HG03025 (cell line): ENCODE data around the gene TMEM256.

Experiments used
- ATAC-seq: cut with Tn5 transposase; IDR thresholded peaks from one replicate; pipeline ENCODE4 v1.9.1; 2021; ENCODE audit warnings: mild to moderate bottlenecking, moderate library complexity; ENCODE audit not compliant: unreplicated experiment, low FRiP score

The TMEM256 gene

GRCh38 chr17:7431231-7431630 lies 27.3 kb upstream of the TMEM256 start:
- no peak for ATAC-seq

DNA sequence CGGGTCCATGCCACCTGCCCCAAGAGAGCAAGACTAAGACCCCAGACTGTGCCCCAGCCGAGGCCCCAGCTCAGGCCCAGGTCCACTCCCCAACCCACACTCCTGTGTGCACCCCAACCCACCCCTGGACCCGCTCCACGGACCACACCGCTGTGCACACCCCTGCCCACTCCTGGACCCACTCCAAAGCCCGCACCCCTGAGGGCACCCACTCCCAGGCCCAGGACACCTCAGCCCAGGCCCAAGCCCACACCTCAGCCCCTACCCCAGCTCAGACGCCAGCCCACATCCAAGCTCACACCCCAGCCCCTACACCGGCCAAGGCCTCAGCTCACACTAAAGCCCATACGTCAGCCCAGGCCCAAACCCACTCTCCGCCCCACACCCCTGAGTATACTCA lies 25.8 kb upstream of the TMEM256 start:
- no peak for ATAC-seq

DNA sequence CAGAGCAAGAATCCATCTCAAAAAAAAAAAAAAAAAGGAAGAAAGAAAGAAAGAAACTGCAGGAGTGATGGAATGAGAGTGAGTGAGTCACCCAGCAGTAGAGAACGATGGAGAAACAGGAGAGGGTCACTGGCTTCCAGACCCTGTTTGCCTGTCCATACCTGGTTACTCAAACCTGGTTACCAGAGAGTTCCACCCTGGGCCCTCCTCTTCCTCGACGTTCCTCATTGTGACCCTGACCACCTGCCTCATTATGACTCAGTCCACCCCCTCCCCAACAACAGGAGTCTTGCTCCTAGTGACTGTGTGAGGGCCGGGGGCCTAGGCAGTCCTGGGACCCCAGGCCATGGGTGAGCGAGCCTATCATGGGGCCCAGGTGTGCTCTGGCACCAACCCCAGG lies 24.7 kb upstream of the TMEM256 start, which contains the start of gene SPEM3:
Gene SPEM3, plus strand, starts transcription at position 301 of the 400 bp plus-strand sequence. Its CDS starts 46 bp downstream, at position 347.
- ATAC-seq: no peak

DNA sequence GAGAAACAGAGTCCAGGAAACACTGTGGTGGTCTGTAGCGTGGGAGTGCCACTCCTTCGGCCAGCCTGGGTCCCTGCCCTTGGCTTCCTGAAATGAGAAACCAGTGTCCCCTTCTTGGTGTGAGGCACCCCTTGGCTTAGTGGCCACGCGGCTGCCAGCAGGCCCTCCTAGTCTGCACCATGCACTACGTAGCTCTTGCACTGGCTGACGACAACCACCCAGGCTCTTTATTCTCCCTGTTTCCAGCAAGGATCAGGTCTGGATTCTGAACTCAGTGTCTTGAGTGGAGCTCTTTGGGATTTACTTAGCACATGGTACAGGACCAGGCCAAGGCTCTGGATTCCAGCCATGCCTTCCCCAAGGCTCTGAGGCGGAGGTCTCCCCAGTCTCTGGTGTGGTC lies 23.7 kb upstream of the TMEM256 start:
- ATAC-seq: no peak

DNA sequence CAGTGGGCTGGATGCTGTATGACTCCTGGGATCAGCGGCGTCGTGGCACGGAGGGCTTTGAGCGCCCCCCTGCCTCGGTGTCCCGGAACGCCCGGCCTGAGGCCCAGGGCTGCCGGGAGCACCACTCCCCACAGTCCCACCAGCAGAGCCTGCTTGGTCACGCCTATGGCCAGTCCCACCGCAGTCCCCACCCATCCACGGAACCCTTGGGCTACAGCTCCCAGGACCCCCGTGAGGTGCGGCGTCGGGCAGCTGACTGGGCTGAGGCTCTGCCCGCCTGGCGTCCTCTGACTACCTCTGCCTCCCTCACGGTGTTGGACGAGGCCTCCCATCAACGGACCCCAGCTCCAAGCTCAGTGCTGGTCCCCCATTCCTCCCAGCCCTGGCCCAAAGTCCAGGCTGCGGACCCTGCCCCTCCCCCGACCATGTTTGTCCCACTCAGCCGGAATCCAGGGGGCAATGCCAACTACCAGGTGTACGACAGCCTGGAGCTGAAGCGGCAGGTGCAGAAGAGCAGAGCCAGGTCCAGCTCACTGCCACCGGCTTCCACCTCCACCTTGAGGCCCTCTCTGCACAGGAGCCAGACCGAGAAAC lies 23.1 kb upstream of the TMEM256 start:
- ATAC-seq: no peak

GRCh38 chr17:7426203-7426863 lies 22.4 kb upstream of the TMEM256 start:
- ATAC-seq: no peak

- ATAC-seq: no peak
Observed at GRCh38 chr17:7425756-7426155, 21.9 kb upstream of the TMEM256 start.

DNA sequence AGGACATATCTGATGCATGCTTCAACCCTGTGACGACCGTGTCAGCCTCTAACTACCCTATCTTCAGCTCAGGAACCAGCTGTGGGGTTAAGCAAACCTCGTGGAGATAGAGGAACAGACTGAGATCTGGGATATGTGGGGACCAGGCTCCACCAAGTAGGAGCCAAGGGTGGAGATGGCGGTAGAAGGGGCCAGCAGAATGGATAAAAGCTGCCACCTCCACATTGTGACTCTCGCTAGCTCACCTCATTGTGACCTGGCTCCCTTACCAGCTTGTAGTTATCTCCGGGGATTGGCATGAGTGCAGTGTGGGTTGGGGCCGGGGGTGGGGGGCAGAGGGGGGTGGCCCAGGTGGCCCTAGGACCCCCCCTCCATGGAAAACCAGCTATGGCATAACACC lies 21.4 kb upstream of the TMEM256 start, which contains the start of gene SPEM2:
Gene SPEM2, plus strand, starts transcription at position 301 of the 400 bp plus-strand sequence. Its CDS starts 73 bp downstream, at position 374.
- no peak for ATAC-seq

- no peak for ATAC-seq
Observed at GRCh38 chr17:7423679-7424078, 19.8 kb upstream of the TMEM256 start.

- ATAC-seq: no peak
Observed at GRCh38 chr17:7421186-7421585, 17.3 kb upstream of the TMEM256 start.

DNA sequence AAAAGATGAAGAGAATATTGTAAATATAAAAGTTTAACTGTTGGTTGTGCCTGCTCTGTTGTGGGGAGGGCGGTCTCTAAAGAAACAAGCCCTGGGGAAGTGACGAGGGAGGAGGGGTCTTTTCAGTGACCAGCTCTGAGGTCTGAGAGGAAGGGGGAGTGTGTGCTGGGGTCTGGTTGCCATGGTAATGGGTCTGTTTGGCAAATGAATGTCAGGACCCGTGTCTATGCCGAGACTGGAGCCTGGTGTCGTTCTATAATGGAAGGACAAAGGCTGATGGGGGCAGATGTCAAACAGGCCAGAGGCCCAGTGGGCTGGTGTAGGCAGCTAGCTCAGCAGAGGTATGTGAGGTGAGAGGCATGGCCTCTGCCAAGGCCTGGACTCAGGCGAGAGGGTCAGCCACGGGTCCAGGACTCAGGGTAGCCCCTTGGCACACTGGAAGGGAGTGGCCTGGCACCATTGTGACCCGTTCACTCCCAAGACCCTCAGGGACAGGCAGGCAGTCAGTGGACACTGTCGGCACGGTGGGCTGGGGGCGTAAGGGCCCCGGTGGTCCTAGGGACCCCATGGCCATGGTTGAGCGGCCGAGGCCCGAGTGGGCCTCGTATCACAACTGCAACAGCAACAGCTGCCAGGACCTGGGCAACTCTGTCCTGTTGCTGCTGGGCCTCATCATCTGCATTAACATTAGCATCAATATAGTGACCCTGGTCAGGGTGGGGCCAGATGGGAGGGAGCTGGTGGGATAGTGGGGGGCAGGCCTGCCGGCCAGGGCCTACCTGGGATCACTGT lies 16.1 kb upstream of the TMEM256 start, which contains the start of gene SPEM1:
Gene SPEM1, plus strand, starts transcription at position 506 of the 792 bp plus-strand sequence. Its CDS starts 61 bp downstream, at position 567.
- ATAC-seq: no peak

DNA sequence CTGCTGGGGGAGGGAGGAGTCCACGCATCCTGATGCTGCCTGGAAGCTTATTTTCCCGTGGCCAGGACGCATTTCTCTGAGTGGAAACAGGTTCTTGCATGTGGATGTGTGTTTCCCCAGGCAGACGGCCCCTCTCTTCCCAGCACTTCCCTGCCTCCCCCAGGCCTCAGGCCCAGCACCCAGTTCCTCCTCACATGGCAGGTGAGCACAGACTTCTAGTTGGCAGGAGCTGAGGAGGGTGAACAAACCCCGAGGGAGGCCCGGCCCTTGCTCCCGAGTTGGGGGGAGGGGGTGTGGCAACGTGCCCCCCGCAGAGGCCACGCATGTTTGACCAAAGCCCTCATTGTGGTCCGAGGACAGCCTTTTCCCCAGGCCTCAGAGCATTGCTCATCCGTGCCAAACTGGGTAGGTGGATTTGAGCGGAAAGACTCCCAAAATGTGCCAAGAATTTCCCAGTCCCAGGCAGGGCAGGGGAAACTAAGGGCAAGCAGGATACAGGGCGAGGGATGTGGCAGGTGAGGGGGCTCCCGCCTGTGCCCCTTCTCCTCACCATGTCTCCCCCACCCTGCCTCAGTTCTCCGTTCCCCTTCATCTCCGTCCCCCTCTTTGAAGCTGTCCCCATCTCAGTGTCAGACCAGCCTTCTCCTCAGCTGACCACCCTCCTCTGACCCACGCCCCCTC lies 14.7 kb upstream of the TMEM256 start:
- no peak for ATAC-seq

DNA sequence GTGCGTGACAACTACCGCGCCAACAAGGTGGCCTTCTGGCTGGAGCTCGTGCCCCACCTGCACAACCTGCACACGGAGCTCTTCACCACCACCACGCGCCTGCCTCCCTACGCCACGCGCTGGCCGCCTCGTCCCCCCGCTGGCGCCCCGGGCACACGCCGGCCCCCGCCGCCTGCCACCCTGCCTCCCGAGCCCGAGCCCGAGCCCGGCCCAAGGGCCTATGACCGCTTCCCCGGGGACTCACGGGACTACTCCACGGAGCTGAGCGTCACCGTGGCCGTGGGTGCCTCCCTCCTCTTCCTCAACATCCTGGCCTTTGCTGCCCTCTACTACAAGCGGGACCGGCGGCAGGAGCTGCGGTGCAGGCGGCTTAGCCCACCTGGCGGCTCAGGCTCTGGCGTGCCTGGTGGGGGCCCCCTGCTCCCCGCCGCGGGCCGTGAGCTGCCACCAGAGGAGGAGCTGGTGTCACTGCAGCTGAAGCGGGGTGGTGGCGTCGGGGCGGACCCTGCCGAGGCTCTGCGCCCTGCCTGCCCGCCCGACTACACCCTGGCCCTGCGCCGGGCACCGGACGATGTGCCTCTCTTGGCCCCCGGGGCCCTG lies 13.3 kb upstream of the TMEM256 start:
- ATAC-seq: no peak

DNA sequence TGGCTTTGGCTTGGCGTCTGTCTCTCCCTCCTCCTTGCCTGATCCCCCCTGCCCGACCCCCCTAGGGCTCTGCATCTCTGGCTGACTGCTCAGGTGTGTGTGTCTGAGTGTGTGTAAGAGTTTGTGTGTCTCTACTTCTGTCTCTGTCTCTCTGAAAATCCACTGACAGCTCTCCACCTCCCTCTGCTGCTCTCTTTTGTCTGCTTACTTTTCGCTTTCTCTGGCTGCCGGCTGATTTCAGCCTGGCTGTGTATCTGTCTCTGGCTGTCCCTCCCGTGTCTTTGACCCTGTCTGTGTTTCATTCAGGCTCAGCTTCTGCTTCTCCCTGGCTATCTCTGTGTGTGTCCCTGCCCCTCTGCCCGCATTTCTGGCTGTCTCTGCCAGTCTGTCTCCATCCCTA lies 12.4 kb upstream of the TMEM256 start:
- ATAC-seq: no peak

GRCh38 chr17:7415784-7416183 lies 11.9 kb upstream of the TMEM256 start:
- no peak for ATAC-seq

DNA sequence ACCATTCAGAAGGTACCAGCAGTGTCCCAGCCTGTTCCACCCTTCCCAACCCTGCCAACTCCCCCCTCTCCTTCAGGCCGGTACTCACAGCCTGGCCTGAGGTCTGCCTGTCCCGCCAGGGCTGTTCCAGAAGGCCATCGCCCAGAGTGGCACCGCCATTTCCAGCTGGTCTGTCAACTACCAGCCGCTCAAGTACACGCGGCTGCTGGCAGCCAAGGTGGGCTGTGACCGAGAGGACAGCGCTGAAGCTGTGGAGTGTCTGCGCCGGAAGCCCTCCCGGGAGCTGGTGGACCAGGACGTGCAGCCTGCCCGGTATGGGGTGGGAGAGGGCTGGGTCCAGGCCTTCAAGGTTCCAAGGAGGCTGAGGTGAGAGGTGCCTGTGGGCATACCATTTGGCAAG lies 10.9 kb upstream of the TMEM256 start:
- no peak for ATAC-seq

DNA sequence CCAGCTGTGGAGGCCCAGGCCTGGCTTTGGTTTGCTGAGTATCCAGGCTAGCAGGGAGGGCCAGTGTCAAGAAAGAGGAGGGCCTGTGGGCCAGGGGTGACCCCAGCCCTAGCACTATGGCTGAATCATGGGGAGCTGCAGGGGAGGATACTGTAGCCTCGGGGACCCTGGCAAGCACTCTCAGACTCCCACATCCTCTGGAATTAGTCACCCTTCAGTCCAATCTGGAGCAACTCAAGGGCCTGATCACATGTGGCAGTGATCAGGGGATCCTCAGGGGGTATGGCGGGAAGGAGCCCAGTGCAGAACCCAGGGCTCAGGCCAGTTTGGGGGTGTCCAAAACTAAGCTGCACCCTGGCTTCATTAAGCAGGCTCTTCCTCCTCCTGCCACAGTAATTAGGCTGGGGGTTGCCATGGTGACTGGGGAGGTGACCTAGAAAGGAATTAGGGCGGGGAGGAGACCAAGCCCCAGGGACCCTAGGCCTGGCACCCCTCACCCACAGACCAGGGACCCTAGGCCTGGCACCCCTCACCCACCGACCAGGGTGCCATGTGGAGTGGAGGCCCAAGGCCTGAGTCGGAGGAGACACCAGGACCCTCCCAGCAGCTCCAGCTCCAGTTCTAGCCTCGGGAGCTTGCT lies 9.6 kb upstream of the TMEM256 start:
- ATAC-seq: no peak

GRCh38 chr17:7411427-7411750 lies 7.5 kb upstream of the TMEM256 start:
- ATAC-seq: no peak

- no peak for ATAC-seq
Observed at GRCh38 chr17:7410634-7411426, 6.9 kb upstream of the TMEM256 start.
